Thyroid gland (tissue), 4 donors: ENCODE results near the gene ABCA4. TPM values are rescaled to one million over a fixed set of nuclear protein-coding genes. Genes with fewer than 3 reads are reported as not detected.

ENCODE experiments used
- DNase-seq, 2 donors: peaks; one replicate each; pipeline ENCODE4 v3.0.0-alpha.2; 2019
- H3K27ac ChIP-seq, 3 donors: fragments of 200-600 bp; sonication (generic); 1 replicate in 2 of 3; 2 replicates in 1 of 3; pipeline ENCODE4 v1.5.1; 2016 to 2019; ENCODE audit warnings: mild to moderate bottlenecking in 1 of 3, moderate library complexity in 1 of 3
- H3K27me3 ChIP-seq: fragments of 200-600 bp; sonication (generic); one replicate; pipeline ENCODE4 v1.5.1; 2019
- H3K36me3 ChIP-seq, 2 donors: fragments of 200-600 bp; sonication (generic); one replicate each; pipeline ENCODE4 v1.5.1; 2016 to 2019
- H3K4me1 ChIP-seq, 2 donors: fragments of 200-600 bp; sonication (generic); one replicate each; pipeline ENCODE4 v1.5.1; 2017 to 2019
- H3K4me3 ChIP-seq, 3 donors: fragments of 200-600 bp; sonication (generic); replicated peaks in 1 of 3; 1 replicate in 2 of 3; 2 replicates in 1 of 3; pipeline ENCODE4 v1.5.1; 2016; ENCODE audit warnings: mild to moderate bottlenecking in 1 of 3
- H3K9me3 ChIP-seq: fragments of 200-600 bp; sonication (generic); one replicate; pipeline ENCODE4 v1.5.1; 2017
- CTCF ChIP-seq, 6 experiments: fragments of 200-600 bp in 3 of 6; fragments of 450-650 bp in 3 of 6; sonication (generic) in 3 of 6; IDR thresholded peaks; one replicate each; pipeline ENCODE4 v1.5.1; 2016 to 2019; ENCODE audit warnings: antibody characterized with exemption in 6 of 6, mild to moderate bottlenecking in 2 of 6, inconsistent platforms in 1 of 6, moderate library complexity in 1 of 6
- POLR2A ChIP-seq, 2 donors: fragments of 450-650 bp; IDR thresholded peaks; one replicate each; pipeline ENCODE4 v1.6.1; 2017; ENCODE audit warnings: antibody characterized with exemption in 2 of 2, mild to moderate bottlenecking in 2 of 2, moderate library complexity in 1 of 2
- WGBS, 2 donors: methylation state at CpG; one replicate each; pipeline ENCODE4 v1.1.5; 2017; 5-methylcytosine and 5-hydroxymethylcytosine counted together
- intact Hi-C: fragments of 100-400 bp; cut with DNase I; formaldehyde crosslinking; loops from one replicate; pipeline ENCODE4 v1.15.1; 2023
- total RNA-seq, 4 donors: library from RNA; depleted of rRNA; stranded (reverse); fragments of >200 nt; gene quantifications; one replicate each; pipeline ENCODE4 v1.2.3, GENCODE V29; 2016

Gene ABCA4
- total RNA-seq, 4 donors from 2014 or later, result 0.44 to 1.0 (median 0.82) TPM

- peaks cover 25 to 32% of the 10 kb centered on the region in 2 donors for H3K4me1 ChIP-seq
- H3K36me3 ChIP-seq, result no peaks in the 10 kb centered on the region
- DNase-seq, result peak in 1 of 2 donors; percentile 30
- no peak overlapping the region for H3K4me3 ChIP-seq
- WGBS, 2 donors, result 51 to 68% methylated on average over 3 of the region's 3 CpGs
- no peaks in the 10 kb centered on the region for H3K27me3 ChIP-seq
- H3K27ac ChIP-seq, result peak overlapping the region in 2 of 3 donors; percentile 85 to 86
- TF ChIP-seq CTCF (IDR thresholded peaks at IDR 0.05) (no peak), POLR2A (IDR thresholded peaks at IDR 0.05) (no peak)
- intact Hi-C loops, result no loop called here
- H3K9me3 ChIP-seq, result no peaks in the 10 kb centered on the region
Observed at GRCh38 chr1:93988634-93989350, 132.2 kb downstream of the ABCA4 start.

GRCh38 chr1:93981274-93981667 is 139.7 kb downstream of the ABCA4 start:
- intact Hi-C loops, result no loop called here
- no peaks in the 10 kb centered on the region for H3K27me3 ChIP-seq
- H3K4me3 ChIP-seq, result no peak overlapping the region
- no peak overlapping the region for H3K27ac ChIP-seq
- no peak for DNase-seq
- H3K36me3 ChIP-seq, result no peaks in the 10 kb centered on the region
- TF ChIP-seq POLR2A (IDR thresholded peaks at IDR 0.05) (no peak), CTCF (IDR thresholded peaks at IDR 0.05) (no peak)
- WGBS, 2 donors, result 100% methylated on average over 1 of the region's 1 CpG
- peaks cover 6 to 8% of the 10 kb centered on the region in 2 donors for H3K4me1 ChIP-seq
- peaks cover 3% of the 10 kb centered on the region for H3K9me3 ChIP-seq

- Histone ChIP-seq H3K27ac (peak overlapping the region in 1 of 3 donors; percentile 8), H3K4me1 (peaks cover 6 to 8% of the 10 kb centered on the region in 2 donors), H3K4me3 (no peak overlapping the region), H3K36me3 (no peaks in the 10 kb centered on the region), H3K27me3 (no peaks in the 10 kb centered on the region), H3K9me3 (peaks cover 3% of the 10 kb centered on the region)
- WGBS, 2 donors, result 83 to 89% methylated on average over 10 of the region's 10 CpGs
- no peak for DNase-seq
- intact Hi-C loops, result no loop called here
- no peak for TF ChIP-seq POLR2A (IDR thresholded peaks at IDR 0.05)
- peak in 1 of 6 experiments; percentile 9 for TF ChIP-seq CTCF (IDR thresholded peaks at IDR 0.05)
Observed at GRCh38 chr1:93980320-93981273, 140.4 kb downstream of the ABCA4 start.

GRCh38 chr1:93979718-93980319 is 141.1 kb downstream of the ABCA4 start:
- intact Hi-C loops, result no loop called here
- H3K36me3 ChIP-seq, result no peaks in the 10 kb centered on the region
- no peaks in the 10 kb centered on the region for H3K27me3 ChIP-seq
- DNase-seq, result peak; percentile 5 to 32
- TF ChIP-seq CTCF (IDR thresholded peaks at IDR 0.05) (no peak), POLR2A (IDR thresholded peaks at IDR 0.05) (no peak)
- H3K27ac ChIP-seq, result peak overlapping the region in 1 of 3 donors; percentile 8
- peaks cover 6 to 8% of the 10 kb centered on the region in 2 donors for H3K4me1 ChIP-seq
- H3K9me3 ChIP-seq, result peaks cover 3% of the 10 kb centered on the region
- no peak overlapping the region for H3K4me3 ChIP-seq
- 46 to 48% methylated on average over 4 of the region's 4 CpGs for whole genome bisulfite sequencing, 2 donors
